Activated T-cell treated with anti-CD3 and anti-CD28 coated beads, Interleukin-2, amount 50 U/mL, for 4 hours (primary cell): ENCODE data around the gene TRPV3. TPM values are rescaled to one million over a fixed set of nuclear protein-coding genes. Genes with fewer than 3 reads are reported as not detected.

Source experiments
- ATAC-seq, 2 donors: fragments of 200-7000 bp; cut with Tn5 transposase; one replicate each; pipeline ENCODE4 v1.10.0; 2021
- DNase-seq: peaks from one replicate; pipeline ENCODE4 v3.0.0-alpha.2; 2020
- H3K27me3 Mint-ChIP-seq: one replicate; pipeline ENCODE4 v1.8.0; 2021; ENCODE audit warnings: low read depth, mixed read lengths
- H3K36me3 Mint-ChIP-seq: one replicate; pipeline ENCODE4 v1.8.0; 2022; ENCODE audit warnings: mixed read lengths; ENCODE audit not compliant: insufficient read depth
- H3K4me1 Mint-ChIP-seq: one replicate; pipeline ENCODE4 v1.8.0; 2021; ENCODE audit warnings: low read depth, mixed read lengths
- H3K4me3 Mint-ChIP-seq: one replicate; pipeline ENCODE4 v1.8.0; 2021; ENCODE audit warnings: mild to moderate bottlenecking, moderate library complexity, mixed read lengths
- H3K9me3 Mint-ChIP-seq: one replicate; pipeline ENCODE4 v1.8.0; 2021; ENCODE audit warnings: mixed read lengths
- total RNA-seq, 3 donors: library from RNA; stranded (reverse); gene quantifications; one replicate each; pipeline ENCODE4 v1.2.1, GENCODE V29; 2021

Gene TRPV3
- total RNA-seq, 3 donors from 2014 or later, result 0.45 to 0.84 (median 0.73) TPM

GRCh38 chr17:3510090-3510489 is 47.5 kb downstream of the TRPV3 start:
- no peak for ATAC-seq

GRCh38 chr17:3507869-3508268 is 49.7 kb downstream of the TRPV3 start:
- Mint-ChIP-seq H3K4me3 (no peak overlapping the region), H3K36me3 (no peaks in the 10 kb centered on the region), H3K27me3 (peaks cover 1% of the 10 kb centered on the region), H3K9me3 (no peaks in the 10 kb centered on the region), H3K4me1 (no peaks in the 10 kb centered on the region)
- no peak for DNase-seq
- no peak for ATAC-seq

More at GRCh38 chr17:3510090-3510489, 47.5 kb downstream of the TRPV3 start:
- H3K4me3 Mint-ChIP-seq, result no peak overlapping the region
- no peak for DNase-seq
- peaks cover 1% of the 10 kb centered on the region for H3K4me1 Mint-ChIP-seq
- H3K9me3 Mint-ChIP-seq, result no peaks in the 10 kb centered on the region
- peaks cover 1% of the 10 kb centered on the region for H3K27me3 Mint-ChIP-seq
- H3K36me3 Mint-ChIP-seq, result no peaks in the 10 kb centered on the region

GRCh38 chr17:3507071-3507470 is 50.5 kb downstream of the TRPV3 start:
- Mint-ChIP-seq H3K9me3 (no peaks in the 10 kb centered on the region), H3K36me3 (no peaks in the 10 kb centered on the region), H3K4me3 (no peak overlapping the region), H3K27me3 (peaks cover 1% of the 10 kb centered on the region), H3K4me1 (no peaks in the 10 kb centered on the region)
- DNase-seq, result no peak
- no peak for ATAC-seq

- Mint-ChIP-seq H3K27me3 (peaks cover 1% of the 10 kb centered on the region), H3K4me1 (no peaks in the 10 kb centered on the region), H3K36me3 (no peaks in the 10 kb centered on the region), H3K4me3 (no peak overlapping the region), H3K9me3 (no peaks in the 10 kb centered on the region)
- DNase-seq (no peak), ATAC-seq (no peak)
These were observed 51.6 kb downstream of the TRPV3 start for GRCh38 chr17:3506054-3506453.

GRCh38 chr17:3505008-3505407 is 52.6 kb downstream of the TRPV3 start:
- no peak for ATAC-seq
- Mint-ChIP-seq H3K27me3 (peaks cover 1% of the 10 kb centered on the region), H3K4me3 (no peak overlapping the region), H3K36me3 (no peaks in the 10 kb centered on the region), H3K9me3 (peaks cover 3% of the 10 kb centered on the region), H3K4me1 (no peaks in the 10 kb centered on the region)
- no peak for DNase-seq

- Mint-ChIP-seq H3K4me1 (no peaks in the 10 kb centered on the region), H3K36me3 (no peaks in the 10 kb centered on the region)
- ATAC-seq, result no peak
These were observed 54.3 kb downstream of the TRPV3 start for GRCh38 chr17:3503285-3503684.

GRCh38 chr17:3502466-3502865 is 55.1 kb downstream of the TRPV3 start:
- DNase-seq (no peak), ATAC-seq (no peak)
- peaks cover 4% of the 10 kb centered on the region for H3K27me3 Mint-ChIP-seq
- H3K4me3 Mint-ChIP-seq, result no peak overlapping the region
- H3K4me1 Mint-ChIP-seq, result no peaks in the 10 kb centered on the region
- peaks cover 3% of the 10 kb centered on the region for H3K9me3 Mint-ChIP-seq
- H3K36me3 Mint-ChIP-seq, result no peaks in the 10 kb centered on the region

More at GRCh38 chr17:3503285-3503684, 54.3 kb downstream of the TRPV3 start:
- peaks cover 1% of the 10 kb centered on the region for H3K27me3 Mint-ChIP-seq
- H3K9me3 Mint-ChIP-seq, result peaks cover 3% of the 10 kb centered on the region
- H3K4me3 Mint-ChIP-seq, result no peak overlapping the region
- DNase-seq, result no peak

- H3K4me1 Mint-ChIP-seq, result no peaks in the 10 kb centered on the region
- peaks cover 3% of the 10 kb centered on the region for H3K9me3 Mint-ChIP-seq
- H3K4me3 Mint-ChIP-seq, result no peak overlapping the region
- no peak for DNase-seq
- no peaks in the 10 kb centered on the region for H3K36me3 Mint-ChIP-seq
- ATAC-seq, result no peak
- H3K27me3 Mint-ChIP-seq, result peaks cover 2% of the 10 kb centered on the region
These were observed 56.3 kb downstream of the TRPV3 start for GRCh38 chr17:3501344-3501743.

GRCh38 chr17:3497101-3497500 is 60.5 kb downstream of the TRPV3 start:
- H3K9me3 Mint-ChIP-seq, result peaks cover 3% of the 10 kb centered on the region
- DNase-seq (no peak), ATAC-seq (no peak)
- H3K4me1 Mint-ChIP-seq, result no peaks in the 10 kb centered on the region
- peaks cover 11% of the 10 kb centered on the region for H3K27me3 Mint-ChIP-seq
- H3K4me3 Mint-ChIP-seq, result no peak overlapping the region
- no peaks in the 10 kb centered on the region for H3K36me3 Mint-ChIP-seq

GRCh38 chr17:3485481-3486068 is 72.0 kb downstream of the TRPV3 start:
- DNase-seq (no peak), ATAC-seq (no peak)
- H3K4me3 Mint-ChIP-seq, result no peak overlapping the region
- H3K4me1 Mint-ChIP-seq, result no peaks in the 10 kb centered on the region
- H3K27me3 Mint-ChIP-seq, result peaks cover 39% of the 10 kb centered on the region
- no peaks in the 10 kb centered on the region for H3K36me3 Mint-ChIP-seq
- no peaks in the 10 kb centered on the region for H3K9me3 Mint-ChIP-seq

GRCh38 chr17:3482852-3483251 is 74.8 kb downstream of the TRPV3 start:
- Mint-ChIP-seq H3K4me3 (no peak overlapping the region), H3K9me3 (no peaks in the 10 kb centered on the region), H3K27me3 (peaks cover 37% of the 10 kb centered on the region), H3K4me1 (no peaks in the 10 kb centered on the region), H3K36me3 (no peaks in the 10 kb centered on the region)
- DNase-seq, result no peak
- no peak for ATAC-seq

GRCh38 chr17:3479988-3480387 is 77.6 kb downstream of the TRPV3 start:
- Mint-ChIP-seq H3K36me3 (no peaks in the 10 kb centered on the region), H3K27me3 (peaks cover 19% of the 10 kb centered on the region), H3K4me3 (no peak overlapping the region), H3K9me3 (no peaks in the 10 kb centered on the region), H3K4me1 (peaks cover 2% of the 10 kb centered on the region)
- ATAC-seq (no peak), DNase-seq (no peak)

GRCh38 chr17:3475812-3476610 is 81.6 kb downstream of the TRPV3 start, which contains the start of gene ASPA:
ASPA (plus strand) TSS chr17:3475997; CDS start chr17:3476160, 163 bp downstream.
- Mint-ChIP-seq H3K4me3 (peak within 1 kb of the TSS; percentile 54), H3K4me1 (peaks cover 2% of the 10 kb centered on the region), H3K36me3 (no peaks in the 10 kb centered on the region), H3K27me3 (peaks cover 9% of the 10 kb centered on the region), H3K9me3 (no peaks in the 10 kb centered on the region)
- ATAC-seq (no peak), DNase-seq (no peak)

GRCh38 chr17:3475251-3475685 is 82.3 kb downstream of the TRPV3 start:
- ATAC-seq (no peak), DNase-seq (no peak)
- Mint-ChIP-seq H3K27me3 (peaks cover 10% of the 10 kb centered on the region), H3K4me3 (no peak overlapping the region), H3K4me1 (peaks cover 2% of the 10 kb centered on the region), H3K36me3 (no peaks in the 10 kb centered on the region), H3K9me3 (no peaks in the 10 kb centered on the region)

GRCh38 chr17:3474212-3474611 is 83.4 kb downstream of the TRPV3 start:
- peaks cover 2% of the 10 kb centered on the region for H3K4me1 Mint-ChIP-seq
- H3K4me3 Mint-ChIP-seq, result no peak overlapping the region
- no peaks in the 10 kb centered on the region for H3K9me3 Mint-ChIP-seq
- H3K27me3 Mint-ChIP-seq, result peaks cover 10% of the 10 kb centered on the region
- DNase-seq (no peak), ATAC-seq (no peak)
- H3K36me3 Mint-ChIP-seq, result no peaks in the 10 kb centered on the region
